ENCODE results near the gene ARHGAP20. TPM values are rescaled to one million over a fixed set of nuclear protein-coding genes. Genes with fewer than 3 reads are reported as not detected.
A peak's percentile ranks its signal among the peaks of the same experiment; 100 is the strongest.

Gene ARHGAP20
- total and polyA plus RNA-seq, 5 experiments from 2014 or later, result 0.08 TPM; not detected in 4

- POLR2A ChIA-PET, result no interaction called here
- DNase-seq (no peak), ATAC-seq (no peak)
- Mint-ChIP-seq H3K27me3 (peaks cover 0 to 10% (median 2%) of the 10 kb centered on the region in 5 donors), H3K4me3 (no peak overlapping the region), H3K4me1 (no peaks in the 10 kb centered on the region), H3K27ac (no peak overlapping the region), H3K9me3 (no peaks in the 10 kb centered on the region), H3K36me3 (no peaks in the 10 kb centered on the region)
These were observed 129.4 kb downstream of the ARHGAP20 start for GRCh38 chr11:110582728-110583432.

DNA sequence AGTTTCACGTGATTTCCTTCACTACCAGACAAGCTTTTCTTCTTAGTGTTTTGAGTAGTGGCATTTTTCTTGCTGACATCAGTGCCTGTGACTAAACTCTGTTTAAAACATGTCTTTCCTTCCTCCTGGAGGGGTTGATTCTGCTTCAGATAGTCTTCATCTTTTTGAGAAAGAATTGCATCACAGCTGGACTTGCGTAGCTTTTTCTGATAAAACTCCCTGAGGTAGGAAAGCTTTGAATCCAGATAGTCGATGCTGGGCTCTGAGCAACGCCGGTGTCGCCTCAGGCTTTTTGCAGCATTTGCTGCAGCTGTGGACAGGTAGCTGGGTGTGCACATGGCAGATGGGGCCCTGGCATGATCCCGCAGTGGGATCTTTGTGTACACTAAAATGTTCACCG, 131.7 kb downstream of the ARHGAP20 start:
- peaks cover 0 to 9% (median 0%) of the 10 kb centered on the region in 5 donors for H3K27me3 Mint-ChIP-seq
- H3K4me1 Mint-ChIP-seq, result no peaks in the 10 kb centered on the region
- ATAC-seq (no peak), DNase-seq (no peak)
- no peaks in the 10 kb centered on the region for H3K9me3 Mint-ChIP-seq
- H3K4me3 Mint-ChIP-seq, result no peak overlapping the region
- POLR2A ChIA-PET, result no interaction called here
- H3K36me3 Mint-ChIP-seq, result no peaks in the 10 kb centered on the region
- H3K27ac Mint-ChIP-seq, result no peak overlapping the region

DNA sequence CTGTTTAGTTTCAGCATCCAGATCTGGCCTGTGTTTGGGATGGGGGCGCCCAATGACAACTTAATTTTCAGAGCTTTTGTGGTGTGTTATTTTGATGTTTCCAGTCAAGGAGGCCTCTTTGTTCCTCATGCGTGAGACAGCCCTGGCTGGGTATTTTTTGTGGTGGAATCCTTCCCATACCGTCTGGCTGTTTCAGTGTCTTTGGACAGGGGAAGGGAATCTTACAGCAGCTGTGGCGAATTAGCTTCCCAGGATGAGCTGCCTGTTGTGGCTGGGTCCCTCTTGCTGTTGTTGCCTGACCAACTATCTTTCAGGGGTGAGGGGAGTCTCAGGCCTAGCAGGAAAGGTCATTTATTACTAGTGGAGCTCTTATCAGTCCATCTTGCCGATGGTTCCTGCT, 138.8 kb downstream of the ARHGAP20 start:
- no peak for ATAC-seq
- Mint-ChIP-seq H3K4me3 (no peak overlapping the region), H3K4me1 (no peaks in the 10 kb centered on the region)

GRCh38 chr11:110571081-110571720, 141.0 kb downstream of the ARHGAP20 start:
- H3K27ac Mint-ChIP-seq, result no peak overlapping the region
- H3K9me3 Mint-ChIP-seq, result no peaks in the 10 kb centered on the region
- H3K4me1 Mint-ChIP-seq, result no peaks in the 10 kb centered on the region
- H3K4me3 Mint-ChIP-seq, result no peak overlapping the region
- H3K36me3 Mint-ChIP-seq, result no peaks in the 10 kb centered on the region
- POLR2A ChIA-PET, result no interaction called here
- no peak for ATAC-seq
- peaks cover 0 to 23% (median 8%) of the 10 kb centered on the region in 5 donors for H3K27me3 Mint-ChIP-seq
- no peak for DNase-seq

More for the DNA sequence above, 138.8 kb downstream of the ARHGAP20 start:
- H3K27me3 Mint-ChIP-seq, result peaks cover 0 to 23% (median 8%) of the 10 kb centered on the region in 5 donors
- H3K36me3 Mint-ChIP-seq, result no peaks in the 10 kb centered on the region
- POLR2A ChIA-PET, result no interaction called here
- no peak overlapping the region for H3K27ac Mint-ChIP-seq
- no peaks in the 10 kb centered on the region for H3K9me3 Mint-ChIP-seq
- DNase-seq, result no peak

- POLR2A ChIA-PET, result no interaction called here
- peaks cover 0 to 12% (median 4%) of the 10 kb centered on the region in 5 donors for H3K27me3 Mint-ChIP-seq
- H3K4me3 Mint-ChIP-seq, result no peak overlapping the region
- H3K27ac Mint-ChIP-seq, result no peak overlapping the region
- no peaks in the 10 kb centered on the region for H3K36me3 Mint-ChIP-seq
- no peak for ATAC-seq
- DNase-seq, result no peak
- no peaks in the 10 kb centered on the region for H3K9me3 Mint-ChIP-seq
- no peaks in the 10 kb centered on the region for H3K4me1 Mint-ChIP-seq
These were observed 145.7 kb downstream of the ARHGAP20 start for GRCh38 chr11:110566577-110566976.

DNA sequence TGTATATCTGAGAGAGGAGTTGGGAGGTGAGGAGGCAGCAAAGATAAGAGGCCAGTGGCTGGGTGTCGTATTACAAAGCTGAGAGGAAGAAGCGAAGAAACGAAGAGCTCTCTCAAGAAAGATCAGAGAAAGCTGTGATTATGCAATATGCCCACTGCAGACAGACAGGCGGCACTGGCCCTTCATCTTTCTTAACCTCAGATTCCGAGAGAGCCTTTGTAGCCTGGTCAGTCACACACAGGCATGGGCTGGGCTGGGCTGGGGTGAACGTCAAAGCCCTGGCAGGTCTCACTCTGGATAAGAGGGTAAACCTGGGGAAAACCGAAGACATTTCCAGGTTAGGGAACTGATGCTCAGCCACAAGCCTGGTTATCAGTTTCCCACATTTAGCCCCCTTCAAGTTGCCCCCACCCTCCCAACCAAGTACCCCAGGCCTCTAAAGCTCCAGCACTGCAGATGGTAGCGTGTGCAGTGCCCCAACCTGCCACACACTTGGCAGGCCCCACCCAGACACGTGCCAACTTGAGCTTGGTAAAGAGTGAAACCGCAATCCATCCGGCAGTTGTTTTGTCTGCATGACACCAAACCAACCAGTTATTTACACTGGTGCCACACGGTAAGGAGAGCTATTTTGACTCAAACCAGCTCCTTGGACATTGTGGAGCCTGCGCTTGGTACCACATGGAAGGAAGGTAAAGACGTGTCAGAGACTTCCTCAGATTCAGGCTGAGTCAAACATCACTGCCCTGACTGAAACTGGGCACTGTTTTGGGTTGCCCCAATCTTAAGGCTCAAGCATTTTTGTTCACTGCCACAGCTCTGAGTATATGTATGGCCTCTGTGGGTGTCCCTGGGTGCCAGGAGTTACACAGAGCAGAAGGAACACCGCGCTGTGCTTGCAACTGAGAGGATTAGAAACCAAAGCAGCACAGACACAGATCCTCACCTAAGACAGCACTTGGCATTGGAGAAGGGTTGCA, 146.6 kb downstream of the ARHGAP20 start:
- Mint-ChIP-seq H3K27ac (peak overlapping the region in 1 of 10 donors; percentile 11), H3K36me3 (no peaks in the 10 kb centered on the region), H3K9me3 (peaks cover 0 to 3% (median 0%) of the 10 kb centered on the region in 9 donors), H3K4me3 (no peak overlapping the region), H3K4me1 (no peaks in the 10 kb centered on the region), H3K27me3 (peaks cover 7 to 18% (median 9%) of the 10 kb centered on the region in 5 donors)
- ATAC-seq (no peak), DNase-seq (peak in 2 of 10 donors; percentile 3 to 7)
- POLR2A ChIA-PET, result no interaction called here

- POLR2A ChIA-PET, result no interaction called here
- DNase-seq (no peak), ATAC-seq (no peak)
- H3K27ac Mint-ChIP-seq, result no peak overlapping the region
- H3K36me3 Mint-ChIP-seq, result peaks cover 0 to 6% (median 0%) of the 10 kb centered on the region in 3 donors
- no peaks in the 10 kb centered on the region for H3K4me1 Mint-ChIP-seq
- peaks cover 0 to 11% (median 0%) of the 10 kb centered on the region in 9 donors for H3K9me3 Mint-ChIP-seq
- H3K4me3 Mint-ChIP-seq, result no peak overlapping the region
- H3K27me3 Mint-ChIP-seq, result peaks cover 10 to 24% (median 15%) of the 10 kb centered on the region in 5 donors
These were observed 147.4 kb downstream of the ARHGAP20 start for GRCh38 chr11:110564676-110565356.

DNA sequence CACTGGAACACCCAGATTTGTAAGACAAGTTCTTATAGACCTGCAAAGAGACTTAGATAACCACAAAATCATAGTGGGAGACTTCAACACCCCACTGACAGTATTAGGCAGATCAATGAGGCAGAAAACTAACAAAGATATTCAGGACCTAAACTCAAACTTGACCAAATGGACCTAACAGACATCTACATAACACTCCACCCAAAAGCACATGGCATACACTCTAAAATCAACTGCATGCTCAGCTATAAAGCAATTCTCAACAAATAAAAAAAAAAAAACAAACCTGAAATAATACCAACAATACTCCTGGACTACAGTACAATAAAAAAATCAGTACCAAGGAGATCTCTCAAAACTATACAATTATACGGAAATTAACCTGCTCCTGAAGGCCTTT, 167.5 kb downstream of the ARHGAP20 start:
- POLR2A ChIA-PET, result no interaction called here
- Mint-ChIP-seq H3K36me3 (peaks cover 0 to 6% (median 0%) of the 10 kb centered on the region in 3 donors), H3K4me1 (no peaks in the 10 kb centered on the region), H3K27me3 (peaks cover 0 to 10% (median 8%) of the 10 kb centered on the region in 5 donors), H3K27ac (no peak overlapping the region), H3K9me3 (peaks cover 0 to 16% (median 8%) of the 10 kb centered on the region in 9 donors), H3K4me3 (no peak overlapping the region)
- ATAC-seq, result no peak
- no peak for DNase-seq

DNA sequence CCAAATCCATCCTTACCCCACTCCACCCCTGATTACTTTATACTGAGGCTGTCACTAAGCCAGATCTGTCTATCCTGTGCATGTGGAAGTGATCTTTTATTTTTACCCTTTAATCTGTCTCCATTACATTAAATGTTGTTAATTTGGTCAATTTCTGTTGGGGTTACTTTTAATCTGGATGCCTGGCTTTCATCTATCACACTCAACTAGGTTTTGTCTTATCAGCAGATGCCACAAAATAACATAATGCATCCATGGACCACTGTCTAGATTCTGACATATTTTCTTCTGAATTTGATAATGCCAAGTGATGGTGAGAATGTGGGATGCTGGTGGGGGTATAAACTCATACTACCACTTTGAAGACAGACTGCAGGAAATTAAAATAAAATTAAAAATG, 174.1 kb downstream of the ARHGAP20 start:
- Mint-ChIP-seq H3K27ac (no peak overlapping the region), H3K27me3 (peaks cover 4 to 14% (median 9%) of the 10 kb centered on the region in 5 donors), H3K36me3 (no peaks in the 10 kb centered on the region), H3K4me3 (no peak overlapping the region), H3K4me1 (peaks cover 0 to 6% (median 2%) of the 10 kb centered on the region in 4 donors), H3K9me3 (peaks cover 0 to 14% (median 2%) of the 10 kb centered on the region in 9 donors)
- no peak for ATAC-seq
- POLR2A ChIA-PET, result no interaction called here
- no peak for DNase-seq

- peaks cover 2 to 7% (median 4%) of the 10 kb centered on the region in 4 donors for H3K4me1 Mint-ChIP-seq
- ATAC-seq, result no peak
- POLR2A ChIA-PET, result no interaction called here
These were observed 181.1 kb downstream of the ARHGAP20 start for GRCh38 chr11:110530900-110531741.

GRCh38 chr11:110529043-110529442, 183.2 kb downstream of the ARHGAP20 start:
- no peak for DNase-seq
- Mint-ChIP-seq H3K27me3 (peaks cover 0 to 11% (median 0%) of the 10 kb centered on the region in 5 donors), H3K9me3 (peaks cover 2 to 26% (median 11%) of the 10 kb centered on the region in 9 donors), H3K36me3 (peaks cover 0 to 12% (median 0%) of the 10 kb centered on the region in 3 donors), H3K4me1 (peaks cover 0 to 6% (median 2%) of the 10 kb centered on the region in 4 donors), H3K4me3 (no peak overlapping the region), H3K27ac (peak overlapping the region in 1 of 10 donors; percentile 46)
- POLR2A ChIA-PET, result no interaction called here
- ATAC-seq, result no peak

More at GRCh38 chr11:110530900-110531741, 181.1 kb downstream of the ARHGAP20 start:
- Mint-ChIP-seq H3K27me3 (peaks cover 0 to 14% (median 2%) of the 10 kb centered on the region in 5 donors), H3K9me3 (peaks cover 2 to 26% (median 14%) of the 10 kb centered on the region in 9 donors), H3K27ac (no peak overlapping the region), H3K4me3 (no peak overlapping the region), H3K36me3 (peaks cover 0 to 12% (median 0%) of the 10 kb centered on the region in 3 donors)
- no peak for DNase-seq
